BLaER1 (cell line): Measurements from ENCODE around the gene PNRC2.
"Not testable (repeated sequence)": the region's sequence is repeated elsewhere in the genome, so short reads cannot be mapped to it uniquely, and the experiment has no call there.

Experiments used
- H3K27ac ChIP-seq: shearing (Covaris generic); formaldehyde crosslinking; 2 replicates; pipeline ENCODE4 v1.8.1; 2022
- H3K27me3 ChIP-seq: shearing (Covaris generic); formaldehyde crosslinking; 2 replicates; pipeline ENCODE4 v1.8.1; 2022
- H3K36me3 ChIP-seq: shearing (Covaris generic); formaldehyde crosslinking; 2 replicates; pipeline ENCODE4 v1.8.1; 2022
- H3K4me1 ChIP-seq: shearing (Covaris generic); formaldehyde crosslinking; 2 replicates; pipeline ENCODE4 v1.8.1; 2022
- H3K4me2 ChIP-seq: shearing (Covaris generic); formaldehyde crosslinking; 2 replicates; pipeline ENCODE4 v1.8.1; 2022
- H3K4me3 ChIP-seq: shearing (Covaris generic); formaldehyde crosslinking; 2 replicates; pipeline ENCODE4 v1.8.1; 2022
- H3K9ac ChIP-seq: shearing (Covaris generic); formaldehyde crosslinking; 2 replicates; pipeline ENCODE4 v1.8.1; 2022
- H3K9me3 ChIP-seq: shearing (Covaris generic); formaldehyde crosslinking; 2 replicates; pipeline ENCODE4 v1.8.1; 2022
- H4K20me1 ChIP-seq: shearing (Covaris generic); formaldehyde crosslinking; 2 replicates; pipeline ENCODE4 v1.8.1; 2022
- Cebpa-rat ChIP-seq: shearing (Covaris generic); IDR thresholded peaks from 2 replicates; pipeline ENCODE4 v1.8.1; 2022

The PNRC2 gene

GRCh38 chr1:23936481-23937176 lies 23.0 kb upstream of the PNRC2 start:
- H3K9ac ChIP-seq, result no peak overlapping the region
- no peaks in the 10 kb centered on the region for H3K36me3 ChIP-seq
- no peak overlapping the region for H3K4me3 ChIP-seq
- peaks cover 45% of the 10 kb centered on the region for H3K4me1 ChIP-seq
- H3K27ac ChIP-seq, result no peak overlapping the region
- no peaks in the 10 kb centered on the region for H3K27me3 ChIP-seq
- H3K4me2 ChIP-seq, result no peak overlapping the region
- TF ChIP-seq Cebpa-rat, result no peak
- no peaks in the 10 kb centered on the region for H4K20me1 ChIP-seq
- no peaks in the 10 kb centered on the region for H3K9me3 ChIP-seq

DNA sequence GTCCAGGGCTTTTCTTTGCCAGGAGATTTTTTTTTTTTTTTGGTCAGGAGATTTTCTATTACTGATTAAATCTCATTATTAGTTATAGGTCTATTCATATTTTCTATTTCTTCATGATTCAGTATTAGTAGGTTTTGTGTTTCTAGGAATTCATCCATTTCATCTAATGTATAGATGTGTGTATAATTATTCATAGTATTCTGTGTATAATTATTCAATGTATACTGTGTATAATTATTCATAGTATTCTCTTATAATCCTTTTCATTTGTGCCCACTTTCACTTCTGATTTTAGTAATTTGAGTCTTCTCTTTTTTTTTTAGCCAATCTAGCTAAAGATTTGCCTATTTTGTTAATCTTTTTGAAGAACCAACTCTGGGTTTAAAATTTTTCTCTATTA lies 12.3 kb upstream of the PNRC2 start:
- no peaks in the 10 kb centered on the region for H4K20me1 ChIP-seq
- H3K36me3 ChIP-seq, result no peaks in the 10 kb centered on the region
- H3K9me3 ChIP-seq, result peaks cover 20% of the 10 kb centered on the region
- H3K4me1 ChIP-seq, result peaks cover 25% of the 10 kb centered on the region
- H3K27ac ChIP-seq, result no peak overlapping the region
- no peak for TF ChIP-seq Cebpa-rat
- no peaks in the 10 kb centered on the region for H3K27me3 ChIP-seq
- no peak overlapping the region for H3K4me2 ChIP-seq
- H3K4me3 ChIP-seq, result no peak overlapping the region
- no peak overlapping the region for H3K9ac ChIP-seq

GRCh38 chr1:23953020-23953419 lies 6.6 kb upstream of the PNRC2 start:
- H3K9ac ChIP-seq, result no peak overlapping the region
- peaks cover 47% of the 10 kb centered on the region for H3K4me1 ChIP-seq
- no peaks in the 10 kb centered on the region for H3K27me3 ChIP-seq
- no peak overlapping the region for H3K4me2 ChIP-seq
- no peaks in the 10 kb centered on the region for H3K36me3 ChIP-seq
- no peaks in the 10 kb centered on the region for H3K9me3 ChIP-seq
- no peak overlapping the region for H3K27ac ChIP-seq
- no peak overlapping the region for H3K4me3 ChIP-seq
- TF ChIP-seq Cebpa-rat, result no peak
- no peaks in the 10 kb centered on the region for H4K20me1 ChIP-seq

DNA sequence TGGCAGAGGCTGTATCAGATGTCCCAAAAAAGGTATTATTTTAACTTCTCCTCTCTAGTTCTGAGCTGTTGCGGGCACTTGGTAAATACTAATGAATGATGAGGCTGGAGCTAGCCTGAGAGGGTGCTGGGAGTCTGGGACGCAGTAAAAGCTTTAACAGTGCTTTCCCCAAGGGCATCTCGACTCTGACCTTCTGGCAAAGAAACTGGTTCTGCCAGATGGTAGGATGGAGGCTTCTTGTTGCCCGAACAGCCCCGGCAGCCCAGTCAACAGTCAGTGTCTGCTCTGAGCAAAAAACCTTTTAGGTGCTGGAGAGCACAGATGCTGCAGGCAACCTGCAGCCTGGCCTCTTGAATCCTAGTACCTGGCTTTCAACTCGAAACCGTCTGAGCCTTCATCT lies 2.5 kb upstream of the PNRC2 start:
- Histone ChIP-seq H3K27ac (peak overlapping the region; percentile 98), H3K9ac (peak overlapping the region; percentile 99), H3K36me3 (peaks cover 13% of the 10 kb centered on the region; the same call in 1 of the 2 replicates), H3K27me3 (no peaks in the 10 kb centered on the region), H3K4me1 (peaks cover 66% of the 10 kb centered on the region), H3K9me3 (no peaks in the 10 kb centered on the region), H3K4me2 (peak overlapping the region; percentile 92), H3K4me3 (no peak overlapping the region), H4K20me1 (peaks cover 20% of the 10 kb centered on the region)
- no peak for TF ChIP-seq Cebpa-rat

DNA sequence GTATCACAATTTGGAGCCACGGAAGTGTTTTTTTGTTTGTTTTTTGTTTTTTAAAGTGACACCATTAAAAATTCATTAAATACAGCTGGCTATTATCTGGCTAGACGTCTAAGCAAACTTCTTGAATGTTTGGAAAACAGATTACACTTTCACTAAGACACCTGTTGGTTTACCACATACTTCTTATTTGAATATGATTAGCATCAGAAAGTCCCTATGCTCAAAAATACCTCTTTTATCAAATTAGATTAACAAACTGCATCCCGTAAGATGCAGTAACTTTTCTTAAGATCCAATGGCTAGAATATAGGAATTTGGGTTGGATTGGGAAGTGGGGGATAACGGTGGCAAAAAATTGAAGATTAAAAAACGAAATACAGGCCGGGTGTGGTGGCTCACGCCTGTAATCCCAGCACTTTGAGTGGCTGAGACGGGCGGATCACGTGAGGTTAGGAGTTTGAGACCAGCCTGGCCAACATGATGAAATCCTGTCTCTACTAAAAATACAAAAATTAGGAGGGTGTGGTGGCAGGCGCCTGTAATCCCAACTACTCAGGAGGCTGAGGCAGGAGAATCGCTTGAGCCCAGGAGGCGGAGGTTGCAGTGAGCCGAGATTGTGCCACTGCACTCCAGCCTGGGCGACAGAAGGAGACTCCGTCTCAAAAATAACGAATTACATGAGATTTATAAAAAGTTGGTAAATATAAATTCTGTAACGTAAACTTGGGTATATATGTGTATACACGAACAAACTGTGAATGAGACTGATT lies 1.4 kb upstream of the PNRC2 start:
- H3K4me1 ChIP-seq, result peaks cover 70% of the 10 kb centered on the region
- peak overlapping the region; percentile 85 for H3K4me3 ChIP-seq
- H3K4me2 ChIP-seq, result peak overlapping the region; percentile 92
- peaks cover 18% of the 10 kb centered on the region; the same call in 1 of the 2 replicates for H3K36me3 ChIP-seq
- H4K20me1 ChIP-seq, result peaks cover 25% of the 10 kb centered on the region
- not testable (repeated sequence) for H3K9me3 ChIP-seq, H3K27me3 ChIP-seq
- peak overlapping the region; percentile 99 for H3K9ac ChIP-seq
- peak overlapping the region; percentile 98 for H3K27ac ChIP-seq

- Histone ChIP-seq H3K27me3 (no peaks in the 10 kb centered on the region), H3K9ac (peak overlapping the region; percentile 99), H3K4me3 (peak overlapping the region; percentile 85), H3K4me2 (peak overlapping the region; percentile 92), H4K20me1 (peaks cover 32% of the 10 kb centered on the region), H3K9me3 (no peaks in the 10 kb centered on the region), H3K4me1 (peaks cover 71% of the 10 kb centered on the region), H3K27ac (peak overlapping the region; percentile 98), H3K36me3 (peaks cover 25% of the 10 kb centered on the region; the same call in 1 of the 2 replicates)
- TF ChIP-seq Cebpa-rat, result no peak
Measured at GRCh38 chr1:23958810-23959460, 693 bp upstream of the PNRC2 start.

DNA sequence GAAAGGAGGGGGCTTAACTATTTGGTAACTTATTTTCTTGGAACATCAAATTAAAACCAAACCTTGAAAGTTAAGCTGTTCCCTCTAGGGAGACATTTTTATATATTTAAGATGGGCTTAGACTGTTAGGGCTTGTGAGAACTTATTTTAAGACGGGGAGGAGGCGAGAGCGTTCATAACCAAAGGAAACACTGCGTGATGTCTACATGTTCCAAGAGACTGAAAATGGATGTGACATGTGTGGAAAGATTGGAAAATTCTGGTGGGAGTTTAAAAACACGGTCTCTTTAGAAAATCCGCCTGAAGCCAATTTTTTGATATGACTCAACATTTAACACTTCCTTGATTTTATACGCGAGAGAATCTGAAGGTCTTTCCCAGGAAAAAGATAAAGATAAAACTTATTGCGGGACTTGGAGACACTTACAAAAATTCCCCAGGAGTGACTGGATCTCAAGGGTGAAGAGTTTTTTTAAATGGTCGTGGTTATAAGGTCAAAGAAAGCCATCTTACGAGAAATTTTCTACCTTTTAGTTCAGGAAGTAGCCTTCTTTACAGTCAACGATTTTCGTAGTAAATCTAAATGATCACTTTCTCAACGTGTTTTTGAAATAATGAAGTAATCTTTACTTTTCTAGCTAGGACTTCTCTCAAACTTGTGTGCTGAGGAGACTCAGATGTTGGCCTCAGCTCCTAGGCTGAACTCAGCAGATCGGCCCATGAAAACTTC lies 828 bp downstream of the PNRC2 start:
- Histone ChIP-seq H3K4me2 (peak overlapping the region; percentile 88), H3K9ac (peak overlapping the region; percentile 99), H3K27ac (peak overlapping the region; percentile 98), H3K27me3 (no peaks in the 10 kb centered on the region), H4K20me1 (peaks cover 47% of the 10 kb centered on the region), H3K4me1 (peaks cover 70% of the 10 kb centered on the region), H3K36me3 (peaks cover 39% of the 10 kb centered on the region; the same call in 1 of the 2 replicates), H3K9me3 (no peaks in the 10 kb centered on the region), H3K4me3 (peak overlapping the region; percentile 85)
- TF ChIP-seq Cebpa-rat, result no peak

DNA sequence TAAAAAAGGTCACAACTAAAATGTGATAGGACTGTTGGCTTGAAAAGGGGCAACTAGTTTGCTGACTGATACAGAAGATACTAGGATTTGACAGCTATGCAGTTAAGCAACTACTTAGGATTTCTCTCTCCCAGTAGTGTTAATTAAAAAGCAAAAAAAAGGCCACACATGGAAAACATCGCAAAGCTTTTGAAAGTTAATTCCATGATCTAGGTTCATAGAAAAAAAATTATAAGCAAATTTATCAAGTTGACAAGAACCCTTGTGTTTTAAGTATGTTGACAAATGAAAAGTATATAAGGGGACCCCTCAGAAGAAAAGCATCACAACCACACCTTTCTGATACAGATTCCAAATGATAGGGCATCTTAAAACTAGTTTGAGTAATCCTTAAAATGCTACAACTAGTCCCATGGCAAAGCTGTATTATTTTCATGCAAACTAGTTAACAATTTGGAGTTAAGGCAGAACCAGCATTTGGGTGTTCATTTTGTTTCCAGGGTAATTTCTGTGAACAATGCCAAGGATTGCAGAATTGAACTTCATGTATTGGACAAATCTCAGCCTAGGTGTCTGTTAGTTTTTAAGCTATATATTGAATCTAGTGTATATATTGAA lies 4.1 kb downstream of the PNRC2 start:
- peaks cover 66% of the 10 kb centered on the region for H3K36me3 ChIP-seq
- H3K27ac ChIP-seq, result no peak overlapping the region
- H4K20me1 ChIP-seq, result peaks cover 80% of the 10 kb centered on the region
- no peak for TF ChIP-seq Cebpa-rat
- H3K4me1 ChIP-seq, result peaks cover 41% of the 10 kb centered on the region
- 0 out of 2 replicates have a peak overlapping the region, but pooled peaks have one; percentile 32 for H3K4me2 ChIP-seq
- H3K4me3 ChIP-seq, result no peak overlapping the region
- no peaks in the 10 kb centered on the region for H3K9me3 ChIP-seq
- H3K9ac ChIP-seq, result 0 out of 2 replicates have a peak overlapping the region, but pooled peaks have one; percentile 24
- H3K27me3 ChIP-seq, result no peaks in the 10 kb centered on the region

- Histone ChIP-seq H3K9ac (no peak overlapping the region), H3K36me3 (peaks cover 71% of the 10 kb centered on the region), H3K9me3 (no peaks in the 10 kb centered on the region), H3K27ac (peak overlapping the region; percentile 2), H3K4me1 (peaks cover 41% of the 10 kb centered on the region), H3K4me3 (no peak overlapping the region), H3K4me2 (peak overlapping the region; percentile 2; the same call in 1 of the 2 replicates), H3K27me3 (no peaks in the 10 kb centered on the region), H4K20me1 (peaks cover 85% of the 10 kb centered on the region)
- TF ChIP-seq Cebpa-rat, result no peak
Measured at GRCh38 chr1:23964235-23964668, 4.6 kb downstream of the PNRC2 start.
